HG03571 (cell line): Measurements from ENCODE around the gene KRT86.
"Not testable (repeated sequence)": the region's sequence is repeated elsewhere in the genome, so short reads cannot be mapped to it uniquely, and the experiment has no call there.

Experiments used
- ATAC-seq: cut with Tn5 transposase; IDR thresholded peaks from one replicate; pipeline ENCODE4 v1.9.1; 2021; ENCODE audit not compliant: unreplicated experiment

The KRT86 gene

DNA sequence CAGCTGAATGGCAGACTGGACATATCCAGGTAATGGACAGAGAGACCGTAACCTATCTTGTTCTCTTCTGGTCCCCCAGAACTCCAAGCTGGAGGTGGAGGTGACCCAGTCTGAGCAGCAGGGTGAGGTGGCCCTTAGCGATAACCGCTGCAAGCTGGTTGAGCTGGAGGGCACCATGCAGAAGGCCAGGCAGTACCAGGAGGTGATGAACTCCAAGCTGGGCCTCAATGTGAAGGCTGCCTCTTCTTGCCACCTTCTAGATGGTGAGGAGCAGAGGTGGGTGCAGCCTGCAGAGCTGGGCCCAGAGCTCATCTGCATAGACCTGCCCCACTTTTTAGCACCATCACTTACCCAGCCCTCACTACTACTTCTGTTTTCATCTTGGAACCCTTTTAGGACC is 7.2 kb upstream of the KRT86 start:
- ATAC-seq = no peak

GRCh38 chr12:52267699-52268098 is 6.7 kb upstream of the KRT86 start:
- no peak for ATAC-seq

DNA sequence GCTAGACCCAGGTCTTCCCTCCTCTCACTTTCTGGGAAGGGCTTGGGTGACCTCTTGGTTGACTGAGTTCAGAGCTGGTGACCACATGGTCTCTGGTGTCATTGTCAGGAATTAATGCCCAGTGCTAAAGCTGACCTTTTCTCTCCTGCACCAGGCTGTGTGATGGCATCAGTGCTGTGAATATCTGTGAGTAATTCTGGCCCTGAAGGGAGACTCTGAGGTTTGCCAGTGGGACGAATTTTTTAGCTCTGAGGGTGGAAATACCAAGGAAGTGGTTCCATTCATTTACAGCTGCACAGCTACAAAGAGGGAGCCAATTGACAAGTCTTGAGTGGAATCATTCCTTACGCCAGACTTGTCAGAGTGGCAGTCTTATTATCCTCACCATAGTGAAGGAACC is 6.2 kb upstream of the KRT86 start:
- ATAC-seq = no peak

DNA sequence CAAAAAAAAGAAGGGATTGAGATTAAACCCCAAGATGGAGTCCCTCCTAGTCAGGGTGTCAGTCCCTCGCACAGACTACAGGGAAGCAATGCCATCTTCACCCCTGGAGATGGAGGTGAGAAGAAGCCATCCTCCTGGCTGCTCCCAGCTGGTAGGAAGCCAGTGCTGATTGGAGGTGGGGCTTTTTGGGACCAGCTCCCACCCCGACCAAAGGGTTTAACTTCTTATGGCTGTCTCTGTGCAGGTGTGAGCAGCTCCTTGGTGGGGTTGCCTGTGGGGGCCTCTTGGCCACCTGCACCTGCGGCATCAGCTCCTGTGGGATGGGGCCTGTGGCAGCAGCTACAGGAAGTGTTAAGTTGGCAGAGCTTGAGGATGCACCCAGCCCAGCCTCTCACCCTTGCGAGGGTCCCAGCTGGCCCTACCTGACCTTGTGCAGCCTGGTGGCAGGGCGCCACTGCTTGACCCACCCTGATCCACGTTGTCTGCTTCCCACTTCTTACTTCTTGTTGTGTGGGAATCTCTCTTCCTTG is 3.8 kb upstream of the KRT86 start:
- ATAC-seq = no peak

GRCh38 chr12:52271158-52271557 is 3.3 kb upstream of the KRT86 start:
- no peak for ATAC-seq

DNA sequence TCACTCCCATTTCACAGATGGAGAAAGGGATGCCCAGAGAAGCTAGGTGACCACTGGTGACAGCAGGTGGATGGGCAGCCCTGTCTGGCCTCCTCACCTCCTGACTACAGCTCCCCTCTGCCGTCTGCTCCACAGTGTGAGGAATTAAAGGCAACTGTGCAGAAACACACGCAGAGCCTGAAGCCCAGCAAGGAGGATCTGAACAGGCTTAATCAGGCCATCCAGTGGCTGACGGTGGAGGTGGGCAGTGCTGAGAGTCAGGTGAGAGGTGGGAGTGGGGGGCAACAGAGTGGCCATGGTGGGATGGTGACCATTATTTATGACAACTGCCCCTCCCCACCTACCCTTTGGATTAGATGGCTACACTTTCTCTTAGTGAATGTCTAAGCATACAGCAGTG is 1.2 kb downstream of the KRT86 start:
- ATAC-seq = no peak

- no peak for ATAC-seq
These were observed 3.2 kb downstream of the KRT86 start for GRCh38 chr12:52277486-52278245.

DNA sequence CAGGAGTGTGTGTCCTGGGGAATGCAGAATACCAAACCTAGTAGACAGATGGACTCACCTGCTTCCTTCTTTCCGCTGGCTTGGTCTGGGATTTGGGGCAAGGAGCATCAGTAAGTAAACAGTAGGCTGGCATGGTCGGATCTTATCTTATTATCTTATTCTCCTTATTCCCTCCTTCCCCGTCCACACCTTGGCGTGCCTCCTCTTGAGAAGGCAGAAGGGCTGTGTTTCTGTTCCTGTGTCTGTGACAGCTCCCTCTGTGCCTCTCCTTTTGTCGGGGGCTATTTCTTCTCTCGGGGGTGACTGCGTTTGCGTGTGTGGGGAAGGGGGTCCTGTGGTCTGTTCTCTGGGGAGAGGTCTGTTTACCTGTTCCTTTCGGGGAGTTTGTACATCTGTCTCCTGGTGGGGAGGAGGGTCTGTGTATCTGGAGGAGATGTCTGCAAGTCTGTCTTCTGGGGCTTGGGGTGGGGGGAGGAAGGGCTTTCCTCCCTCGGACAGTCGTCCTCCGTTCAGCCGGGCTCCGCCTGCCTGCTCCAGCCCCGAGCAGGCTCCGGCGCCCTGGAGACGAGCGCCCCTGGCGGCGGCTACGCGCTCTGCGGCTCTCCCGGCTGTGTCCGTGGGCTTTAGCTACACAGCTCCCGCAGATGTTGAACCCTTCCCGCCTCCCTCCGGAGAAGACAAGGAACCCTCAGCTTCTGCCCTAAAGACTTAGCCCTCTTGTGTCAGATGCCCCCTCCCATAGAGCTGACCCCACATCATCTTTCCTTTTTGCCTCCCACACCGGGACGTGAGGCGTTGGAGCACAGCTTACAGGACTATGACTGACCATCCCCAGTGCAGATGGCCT is 4.4 kb downstream of the KRT86 start:
- no peak for ATAC-seq

DNA sequence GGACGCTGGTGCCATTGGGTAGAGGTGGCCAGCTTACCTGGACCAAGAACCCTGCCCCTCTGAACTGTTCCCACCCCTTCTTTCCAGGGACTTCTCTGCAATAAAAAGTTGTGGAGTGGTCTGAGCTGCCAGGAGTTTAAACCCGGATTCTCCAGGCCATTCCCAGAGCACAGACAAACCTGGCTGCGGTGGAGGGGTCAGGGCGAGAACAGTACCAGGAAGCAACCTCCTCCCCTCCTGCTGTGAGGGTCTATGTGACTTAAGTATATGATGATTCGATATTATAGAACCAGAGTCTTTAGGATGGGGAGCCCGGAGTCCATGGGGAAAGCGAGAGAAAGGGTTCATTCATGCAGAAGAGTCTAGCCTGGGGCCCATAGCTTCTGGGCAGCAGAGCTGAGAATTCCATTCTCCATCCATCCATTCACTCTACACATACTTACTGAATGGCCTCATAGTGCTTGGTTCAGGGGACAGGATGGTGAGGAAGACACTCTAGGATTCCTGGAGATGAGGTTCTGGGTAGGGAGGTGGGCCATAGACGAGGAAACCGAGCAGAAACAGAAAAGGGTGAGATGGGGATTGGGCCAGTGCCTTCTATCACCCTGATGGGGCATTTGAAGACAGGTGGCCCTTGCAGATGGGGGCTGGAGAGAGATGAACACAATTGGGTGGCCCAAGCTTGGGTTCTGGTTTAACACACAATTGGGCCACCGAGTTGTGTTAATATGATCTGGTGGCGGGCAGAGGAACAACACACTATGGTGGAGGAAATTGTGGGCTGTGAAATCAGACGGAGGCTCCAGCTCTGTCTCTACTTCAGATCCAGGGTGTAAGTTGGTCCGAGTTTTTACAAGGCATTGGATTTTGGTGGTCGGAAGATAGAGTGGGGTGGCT is 5.2 kb downstream of the KRT86 start:
- ATAC-seq = no peak

- ATAC-seq = no peak
These were observed 5.9 kb downstream of the KRT86 start for GRCh38 chr12:52280319-52280795.

DNA sequence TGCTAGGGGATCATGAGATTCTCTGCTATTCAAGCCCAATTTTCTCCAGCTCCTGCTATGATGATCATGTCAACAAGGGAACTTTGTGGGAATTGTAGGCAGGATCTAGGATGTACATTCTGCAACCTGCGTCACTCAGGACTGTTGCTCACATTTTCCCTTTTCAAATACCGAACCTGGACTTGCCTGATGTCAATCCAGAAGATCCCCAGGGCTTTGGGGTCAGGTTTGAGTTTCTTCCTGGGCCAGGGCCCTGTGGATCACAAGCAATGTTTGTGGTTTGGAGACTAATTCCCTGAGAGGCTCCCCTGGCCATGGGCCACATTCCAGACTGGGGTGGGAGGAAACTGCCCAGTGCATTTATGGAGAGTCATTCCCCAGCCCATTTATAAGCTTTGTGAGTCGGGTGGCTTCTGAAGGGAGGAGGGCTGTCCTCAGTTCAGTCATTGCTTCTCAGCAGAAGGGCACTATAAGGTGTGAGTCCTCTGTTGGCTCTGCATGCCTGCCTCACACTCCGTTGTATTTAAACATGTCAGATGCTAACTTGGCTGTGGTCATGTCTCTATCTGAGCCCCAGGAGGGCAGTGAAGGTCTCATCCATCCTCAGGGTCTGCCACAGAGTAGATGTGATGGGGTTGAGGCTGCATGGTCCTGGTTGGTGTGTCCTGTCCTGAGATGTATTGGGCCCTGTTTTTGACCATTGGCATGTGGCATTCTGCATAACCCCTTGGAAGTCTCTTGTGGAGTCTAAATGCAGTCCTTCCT is 6.5 kb downstream of the KRT86 start:
- no peak for ATAC-seq

DNA sequence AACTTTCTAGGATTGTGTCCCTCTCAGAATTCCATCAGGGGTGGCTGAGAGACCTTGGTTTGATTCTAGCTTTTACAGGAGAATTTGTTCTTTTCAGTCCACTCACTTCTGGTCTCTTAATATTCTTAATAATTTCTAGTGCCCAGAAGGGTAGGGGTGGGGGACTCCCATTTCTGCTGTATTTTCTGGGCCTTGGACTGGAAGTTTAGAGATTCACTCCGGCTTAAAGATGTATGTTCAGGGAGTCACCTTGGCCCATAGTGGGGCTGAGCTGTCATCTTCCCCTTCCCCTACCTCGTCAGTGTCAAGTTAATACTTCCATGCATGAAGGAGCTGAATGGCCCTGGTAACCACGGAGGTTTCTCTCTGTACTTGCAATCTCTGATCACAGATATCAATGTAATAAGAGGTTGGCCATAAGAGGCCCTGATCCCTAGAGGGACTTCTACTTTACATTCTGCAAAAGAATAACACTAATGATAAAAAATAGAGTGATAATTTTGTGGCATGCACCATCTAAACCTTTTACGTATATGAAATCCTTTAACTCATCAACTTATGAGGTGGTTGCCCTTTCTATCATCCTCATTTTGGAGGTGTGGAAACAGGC is 10.2 kb downstream of the KRT86 start:
- no peak for ATAC-seq

DNA sequence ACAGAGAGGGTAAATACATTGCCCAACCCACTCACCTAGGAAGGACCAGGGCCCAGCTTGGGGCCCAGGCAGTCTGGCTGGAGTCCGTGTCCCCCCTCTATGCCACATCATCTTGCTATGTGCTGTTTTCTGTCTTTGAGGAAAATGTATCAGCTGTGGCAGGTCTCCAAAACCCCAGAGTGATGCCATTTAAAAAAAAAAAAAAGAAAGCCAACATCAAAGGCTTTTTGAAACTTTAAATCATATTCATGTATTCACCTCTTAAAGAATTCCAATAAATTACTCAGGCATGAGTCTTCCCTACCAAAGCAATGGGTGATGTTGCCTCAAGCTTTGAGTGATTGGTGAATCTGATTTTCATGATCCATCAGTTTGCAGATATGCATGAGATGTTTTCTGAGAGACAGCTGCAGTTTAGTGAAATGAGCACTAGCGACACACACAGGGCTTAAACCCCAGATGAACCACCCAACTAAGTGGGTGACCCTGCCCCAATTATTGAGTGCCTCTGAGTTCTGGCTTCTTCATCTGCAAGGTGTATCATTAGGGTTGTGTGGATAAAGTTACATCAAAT is 10.8 kb downstream of the KRT86 start:
- ATAC-seq = no peak

DNA sequence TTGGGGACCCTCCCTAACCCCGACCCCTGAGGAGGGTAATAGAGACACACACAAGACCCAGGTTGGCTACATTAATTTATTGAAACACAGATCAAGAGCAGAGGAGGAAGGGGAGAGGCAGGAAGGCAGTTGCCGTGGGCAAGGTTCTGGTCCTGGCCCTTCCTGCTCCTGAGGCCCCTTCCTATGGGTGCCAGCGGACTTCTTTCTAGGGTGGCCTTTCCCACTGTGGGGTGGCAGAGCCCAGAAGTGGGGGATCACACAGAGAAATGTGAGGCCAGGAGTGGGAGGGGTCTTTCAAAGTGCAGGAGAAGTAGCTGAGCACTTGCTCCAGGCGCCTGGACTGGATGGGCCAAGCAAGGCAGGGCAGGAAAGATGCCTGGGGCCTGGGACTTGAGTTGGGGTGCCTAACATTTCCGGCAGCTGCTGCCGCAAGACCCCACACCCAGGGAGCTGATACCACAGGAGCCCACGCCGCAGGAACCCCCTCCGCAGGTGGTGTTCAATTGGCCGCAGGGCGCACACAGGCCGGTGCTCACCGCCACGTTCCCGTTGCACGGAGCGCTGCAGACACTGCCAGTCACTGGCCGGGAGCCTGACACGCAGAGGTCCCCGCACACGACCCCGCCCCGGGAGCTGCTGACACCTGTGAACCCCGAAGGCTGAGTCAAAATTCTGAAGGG is 11.5 kb downstream of the KRT86 start:
- ATAC-seq = no peak

GRCh38 chr12:52286857-52287785 is 12.7 kb downstream of the KRT86 start:
- not testable (repeated sequence) for ATAC-seq

DNA sequence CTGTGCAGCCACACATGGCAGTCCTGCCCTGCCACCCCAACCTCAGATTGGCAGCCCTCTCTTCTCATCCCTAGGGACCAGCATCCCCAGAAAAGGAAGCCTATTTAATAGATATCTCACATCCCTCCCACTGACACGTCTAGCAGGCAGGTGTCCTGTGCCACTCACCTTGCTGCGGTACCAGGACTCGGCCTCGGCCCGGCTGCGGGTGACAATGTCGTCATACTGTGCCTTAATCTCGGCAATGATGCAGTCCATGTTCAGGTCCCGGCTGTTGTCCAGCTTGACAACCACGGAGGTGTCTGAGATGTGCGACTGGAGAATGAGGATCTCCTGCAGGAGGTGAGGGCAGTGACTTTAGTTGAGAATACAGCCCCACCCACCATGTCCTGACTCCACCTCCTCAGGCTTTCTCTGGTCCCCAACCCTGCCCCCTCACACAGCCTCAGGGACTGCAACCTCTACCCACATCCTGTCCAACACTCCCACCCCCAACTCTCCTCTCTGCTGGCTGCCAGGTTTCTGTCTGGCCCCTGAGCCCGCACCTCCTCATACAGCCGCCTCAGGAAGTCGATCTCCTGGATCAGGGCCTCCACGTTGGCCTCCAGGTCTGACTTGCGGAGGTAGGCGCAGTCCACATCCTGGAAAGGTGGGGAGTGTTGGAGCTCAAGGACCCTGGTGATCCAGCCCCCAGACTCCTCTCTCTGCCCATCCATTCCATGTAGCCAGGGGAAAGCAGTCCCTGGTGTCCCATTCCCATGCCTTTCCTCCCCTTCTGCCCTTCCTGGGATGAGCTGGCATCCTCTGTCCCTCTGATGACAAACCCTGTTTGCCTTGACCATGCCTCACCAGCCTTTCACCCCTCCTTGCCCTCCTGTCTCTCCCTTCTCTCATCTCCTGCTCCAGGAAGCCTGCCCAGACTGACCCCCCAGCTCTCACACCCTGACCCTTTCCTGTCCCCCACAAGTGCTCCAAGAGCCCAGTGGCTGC is 13.7 kb downstream of the KRT86 start:
- peak; percentile 87 for ATAC-seq
